Liver (tissue), 9 donors: Measurements from ENCODE around the gene NAT8L. TPM values are rescaled to one million over a fixed set of nuclear protein-coding genes. Genes with fewer than 3 reads are reported as not detected.
A peak's percentile ranks its signal among the peaks of the same experiment; 100 is the strongest.

ENCODE experiments used
- DNase-seq: peaks from one replicate; pipeline ENCODE4 v3.0.0-alpha.2; 2017; ENCODE audit warnings: low spot score
- H3K27ac ChIP-seq, 2 donors: one replicate each; pipeline ENCODE4 v1.7.0; 2013; ENCODE audit warnings: inconsistent platforms in 2 of 2, low read length in 2 of 2, control low read depth in 1 of 2, low read depth in 1 of 2, mild to moderate bottlenecking in 1 of 2
- H3K27me3 ChIP-seq, 4 donors: one replicate each; pipeline versions ENCODE4 v1.6.1 to v1.7.0; 2013; ENCODE audit warnings: low read length in 3 of 4, inconsistent platforms in 1 of 4, mild to moderate bottlenecking in 1 of 4, moderate library complexity in 1 of 4; ENCODE audit not compliant: control insufficient read depth in 4 of 4, insufficient read depth in 4 of 4
- H3K36me3 ChIP-seq, 4 donors: one replicate each; pipeline versions ENCODE4 v1.6.1 to v1.7.0; 2013; ENCODE audit warnings: low read length in 3 of 4, mild to moderate bottlenecking in 3 of 4, low read depth in 1 of 4, moderate library complexity in 1 of 4; ENCODE audit not compliant: control insufficient read depth in 4 of 4, insufficient read depth in 3 of 4
- H3K4me1 ChIP-seq, 4 donors: one replicate each; pipeline versions ENCODE4 v1.6.1 to v1.7.0; 2013; ENCODE audit warnings: low read length in 3 of 4, mild to moderate bottlenecking in 3 of 4, moderate library complexity in 1 of 4; ENCODE audit not compliant: control insufficient read depth in 4 of 4, insufficient read depth in 4 of 4
- H3K4me3 ChIP-seq, 3 donors: one replicate each; pipeline versions ENCODE4 v1.6.1 to v1.7.0; 2013; ENCODE audit warnings: low read length in 3 of 3, control low read depth in 1 of 3, low read depth in 1 of 3, mild to moderate bottlenecking in 1 of 3
- H3K9ac ChIP-seq, 2 donors: one replicate each; pipeline ENCODE4 v1.7.0; 2013; ENCODE audit warnings: low read length in 2 of 2, mild to moderate bottlenecking in 2 of 2, moderate library complexity in 2 of 2, control low read depth in 1 of 2, low read depth in 1 of 2
- H3K9me3 ChIP-seq, 4 donors: one replicate each; pipeline versions ENCODE4 v1.6.1 to v1.7.0; 2013; ENCODE audit warnings: low read length in 3 of 4; ENCODE audit not compliant: control insufficient read depth in 4 of 4
- EGR1 ChIP-seq, 2 donors: IDR thresholded peaks; 2 replicates each; pipeline ENCODE4 v1.6.1; 2016 to 2018; ENCODE audit warnings: antibody characterized with exemption in 2 of 2, low read depth in 2 of 2
- FOXA1 ChIP-seq: IDR thresholded peaks from 2 replicates; pipeline ENCODE4 v1.6.1; 2016; ENCODE audit warnings: antibody characterized with exemption
- FOXA2 ChIP-seq: IDR thresholded peaks from 2 replicates; pipeline ENCODE4 v1.6.1; 2016; ENCODE audit warnings: antibody characterized with exemption
- GABPA ChIP-seq, 2 donors: IDR thresholded peaks in 1 of 2; conservative IDR thresholded peaks in 1 of 2; 2 replicates each; pipeline ENCODE4 v1.6.1; 2016; ENCODE audit warnings: antibody characterized with exemption in 2 of 2, mild to moderate bottlenecking in 1 of 2, moderate library complexity in 1 of 2
- HNF4A ChIP-seq, 2 donors: conservative IDR thresholded peaks; 2 replicates each; pipeline ENCODE4 v1.6.1; 2016; ENCODE audit warnings: antibody characterized with exemption in 2 of 2, mild to moderate bottlenecking in 2 of 2
- HNF4G ChIP-seq: IDR thresholded peaks from 2 replicates; pipeline ENCODE4 v1.6.1; 2016; ENCODE audit warnings: antibody characterized with exemption
- JUND ChIP-seq, 2 donors: IDR thresholded peaks; 2 replicates each; pipeline ENCODE4 v1.6.1; 2016; ENCODE audit warnings: antibody characterized with exemption in 2 of 2
- NR2F2 ChIP-seq: IDR thresholded peaks from 2 replicates; pipeline ENCODE4 v1.6.1; 2016; ENCODE audit warnings: antibody characterized with exemption
- RAD21 ChIP-seq, 2 donors: IDR thresholded peaks; 2 replicates each; pipeline ENCODE4 v1.6.1; 2016; ENCODE audit warnings: antibody characterized with exemption in 2 of 2, mild to moderate bottlenecking in 2 of 2
- RXRA ChIP-seq, 2 donors: IDR thresholded peaks; 2 replicates each; pipeline ENCODE4 v1.6.1; 2017 to 2018; ENCODE audit warnings: antibody characterized with exemption in 2 of 2, mild to moderate bottlenecking in 1 of 2
- SP1 ChIP-seq: IDR thresholded peaks from 2 replicates; pipeline ENCODE4 v1.6.1; 2018; ENCODE audit warnings: antibody characterized with exemption, mild to moderate bottlenecking
- TAF1 ChIP-seq: conservative IDR thresholded peaks from 2 replicates; pipeline ENCODE4 v1.6.1; 2016; ENCODE audit warnings: antibody characterized with exemption, mild to moderate bottlenecking
- YY1 ChIP-seq: IDR thresholded peaks from 2 replicates; pipeline ENCODE4 v1.6.1; 2016; ENCODE audit warnings: antibody characterized with exemption, mild to moderate bottlenecking
- WGBS: extraction: QIAGEN DNeasy Blood & Tissue Kit; methylation state at CpG from one replicate; pipeline ENCODE4 v1.1.7; 2013; 5-methylcytosine and 5-hydroxymethylcytosine counted together
- polyA plus RNA-seq, 2 donors: library from polyadenylated mRNA; stranded (reverse) in 1 of 2; unstranded in 1 of 2; fragments of 200-250 nt in 1 of 2; fragments of >200 nt in 1 of 2; fragmentation: Nextera tagmentation in 1 of 2; extraction: Ambion mirVana in 1 of 2; gene quantifications; one replicate each; pipeline versions ENCODE4 v1.2.1 to v1.2.3, GENCODE V29; 2013 to 2015
- total RNA-seq, 2 donors: library from RNA; depleted of rRNA; stranded (reverse); fragments of >200 nt; gene quantifications; one replicate each; pipeline ENCODE4 v1.2.3, GENCODE V29; 2014
- TF ChIP-seq, protein P1 (sequence below): IDR thresholded peaks from 2 replicates; pipeline ENCODE4 v1.6.1; 2016; ENCODE audit warnings: antibody characterized with exemption
- TF ChIP-seq, protein P2 (sequence below): IDR thresholded peaks from 2 replicates; pipeline ENCODE4 v1.6.1; 2016; ENCODE audit warnings: antibody characterized with exemption
- TF ChIP-seq, protein P3 (sequence below): IDR thresholded peaks from 2 replicates; pipeline ENCODE4 v1.6.1; 2016; ENCODE audit warnings: antibody characterized with exemption
- TF ChIP-seq, protein P4 (sequence below): fragments of 150-350 bp; IDR thresholded peaks from 2 replicates; pipeline ENCODE4 v1.5.1; 2017; ENCODE audit warnings: improper control_type of control experiment, low read depth, low read length; ENCODE audit not compliant: missing input control
- donor health status: healthy.
- donor health status: healthy.
- donor health status: healthy.
- donor health status: healthy.
- donor health status: healthy.

NAT8L gene
- total and polyA plus RNA-seq, 4 donors, result 0.07 to 0.09 (median 0.08) TPM; not detected in 1

DNA sequence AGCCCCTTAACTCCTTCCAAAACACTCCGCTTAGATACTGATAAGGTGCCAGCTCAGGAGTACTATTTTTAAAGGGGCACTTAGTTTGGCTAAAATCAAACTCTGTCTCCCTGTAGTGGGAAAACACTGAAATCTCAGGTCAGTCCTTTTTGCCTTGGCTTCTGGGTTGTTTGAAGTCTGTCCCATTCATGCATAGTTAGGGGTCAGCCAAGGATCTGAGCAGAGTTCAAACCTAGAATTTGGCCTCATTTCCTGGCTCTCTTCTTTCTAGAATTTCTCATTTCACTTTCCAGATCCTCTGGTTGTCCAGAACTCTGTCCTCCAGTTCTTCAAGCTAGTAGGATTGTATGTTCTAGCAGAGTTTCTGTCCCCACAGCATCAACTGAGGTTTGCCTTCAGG lies 31.5 kb downstream of the NAT8L start (continued):
- TF ChIP-seq, protein P1, sequence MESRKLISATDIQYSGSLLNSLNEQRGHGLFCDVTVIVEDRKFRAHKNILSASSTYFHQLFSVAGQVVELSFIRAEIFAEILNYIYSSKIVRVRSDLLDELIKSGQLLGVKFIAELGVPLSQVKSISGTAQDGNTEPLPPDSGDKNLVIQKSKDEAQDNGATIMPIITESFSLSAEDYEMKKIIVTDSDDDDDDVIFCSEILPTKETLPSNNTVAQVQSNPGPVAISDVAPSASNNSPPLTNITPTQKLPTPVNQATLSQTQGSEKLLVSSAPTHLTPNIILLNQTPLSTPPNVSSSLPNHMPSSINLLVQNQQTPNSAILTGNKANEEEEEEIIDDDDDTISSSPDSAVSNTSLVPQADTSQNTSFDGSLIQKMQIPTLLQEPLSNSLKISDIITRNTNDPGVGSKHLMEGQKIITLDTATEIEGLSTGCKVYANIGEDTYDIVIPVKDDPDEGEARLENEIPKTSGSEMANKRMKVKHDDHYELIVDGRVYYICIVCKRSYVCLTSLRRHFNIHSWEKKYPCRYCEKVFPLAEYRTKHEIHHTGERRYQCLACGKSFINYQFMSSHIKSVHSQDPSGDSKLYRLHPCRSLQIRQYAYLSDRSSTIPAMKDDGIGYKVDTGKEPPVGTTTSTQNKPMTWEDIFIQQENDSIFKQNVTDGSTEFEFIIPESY, result no peak
- TF ChIP-seq HNF4G, result no peak

DNA sequence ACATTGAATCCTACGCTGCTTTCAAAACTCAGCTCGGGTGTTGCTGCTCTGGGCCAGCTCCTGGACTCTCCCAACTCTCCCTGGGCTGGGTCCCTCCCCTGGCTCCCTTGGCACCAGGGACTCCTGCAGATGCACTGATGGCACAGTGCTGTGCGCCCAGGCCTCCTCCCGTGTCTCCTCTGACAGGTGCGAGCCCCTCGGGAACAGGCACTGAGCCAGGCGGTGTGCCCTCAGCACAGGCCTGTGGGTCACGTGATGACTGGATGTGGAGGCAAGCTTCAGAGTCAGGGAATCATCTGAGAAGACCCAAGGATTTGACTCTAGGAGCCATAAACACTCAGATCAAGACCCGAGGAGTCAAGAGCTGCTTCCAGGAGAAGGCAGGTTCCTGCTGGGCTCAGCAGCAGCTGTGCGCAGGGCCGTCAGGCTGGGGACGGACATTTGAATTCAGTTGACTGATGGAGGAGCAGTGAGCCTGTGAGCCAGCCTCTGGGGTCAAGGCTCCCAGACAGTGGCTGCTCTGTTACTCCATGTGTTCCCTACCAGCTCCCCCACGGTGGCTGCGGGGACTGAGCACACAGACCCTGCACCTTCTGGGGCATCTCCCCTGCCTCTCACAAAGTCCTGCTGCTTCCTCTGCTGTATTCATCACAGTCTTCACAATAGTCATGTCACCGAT lies 33.0 kb downstream of the NAT8L start:
- peak; percentile 21 for DNase-seq
- Histone ChIP-seq H3K9me3 (no peaks in the 10 kb centered on the region), H3K9ac (no peak overlapping the region), H3K4me3 (no peak overlapping the region), H3K4me1 (peaks cover 2 to 29% (median 22%) of the 10 kb centered on the region in 4 donors), H3K36me3 (no peaks in the 10 kb centered on the region), H3K27ac (no peak overlapping the region), H3K27me3 (peaks cover 0 to 2% (median 0%) of the 10 kb centered on the region in 4 donors)
- WGBS, result 92% methylated on average over 15 of the region's 15 CpGs
- TF ChIP-seq HNF4G (no peak), SP1 (no peak), NR2F2 (no peak), EGR1 (IDR thresholded peaks at IDR 0.05; ENCODE audit: low read depth in 2 of 2) (no peak), YY1 (no peak), HNF4A (conservative IDR thresholded peaks at IDR 0.05) (no peak), TAF1 (no peak)
- TF ChIP-seq, protein P2, sequence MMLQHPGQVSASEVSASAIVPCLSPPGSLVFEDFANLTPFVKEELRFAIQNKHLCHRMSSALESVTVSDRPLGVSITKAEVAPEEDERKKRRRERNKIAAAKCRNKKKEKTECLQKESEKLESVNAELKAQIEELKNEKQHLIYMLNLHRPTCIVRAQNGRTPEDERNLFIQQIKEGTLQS, result no peak
- TF ChIP-seq, protein P1, result no peak

DNA sequence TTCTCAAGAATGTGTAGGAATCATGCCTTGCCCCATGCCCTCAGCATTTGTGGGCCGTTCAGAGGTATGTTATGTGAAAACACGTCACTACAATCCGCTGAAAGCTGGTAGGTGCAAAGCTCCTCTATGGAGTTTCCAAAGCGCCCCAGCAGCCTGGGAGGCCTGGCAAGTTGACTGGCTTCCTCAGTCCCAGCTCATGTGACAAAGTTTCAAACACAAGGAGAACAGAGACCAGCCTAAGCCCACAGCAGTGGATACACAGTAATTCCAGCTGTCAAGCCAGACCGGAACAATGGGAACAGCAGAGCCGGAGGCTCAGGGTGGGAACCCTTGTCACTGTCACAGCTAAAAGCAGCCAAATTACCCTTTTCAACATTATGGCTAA lies 33.5 kb downstream of the NAT8L start:
- H3K9ac ChIP-seq, result no peak overlapping the region
- peaks cover 0 to 2% (median 0%) of the 10 kb centered on the region in 4 donors for H3K27me3 ChIP-seq
- DNase-seq, result no peak
- H3K9me3 ChIP-seq, result no peaks in the 10 kb centered on the region
- no peak overlapping the region for H3K27ac ChIP-seq
- no peaks in the 10 kb centered on the region for H3K36me3 ChIP-seq
- TF ChIP-seq RAD21 (IDR thresholded peaks at IDR 0.05) (no peak), EGR1 (IDR thresholded peaks at IDR 0.05; ENCODE audit: low read depth in 2 of 2) (no peak), JUND (IDR thresholded peaks at IDR 0.05) (no peak), GABPA (IDR thresholded peaks at IDR 0.05 in 1 of 2, conservative IDR thresholded peaks at IDR 0.05 in 1 of 2) (no peak), FOXA1 (no peak), RXRA (IDR thresholded peaks at IDR 0.05) (no peak), HNF4A (conservative IDR thresholded peaks at IDR 0.05) (no peak), FOXA2 (no peak), HNF4G (no peak), TAF1 (no peak), YY1 (no peak)
- TF ChIP-seq, protein P1, result no peak
- TF ChIP-seq, protein P3, sequence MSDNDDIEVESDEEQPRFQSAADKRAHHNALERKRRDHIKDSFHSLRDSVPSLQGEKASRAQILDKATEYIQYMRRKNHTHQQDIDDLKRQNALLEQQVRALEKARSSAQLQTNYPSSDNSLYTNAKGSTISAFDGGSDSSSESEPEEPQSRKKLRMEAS, result no peak
- TF ChIP-seq, protein P4, sequence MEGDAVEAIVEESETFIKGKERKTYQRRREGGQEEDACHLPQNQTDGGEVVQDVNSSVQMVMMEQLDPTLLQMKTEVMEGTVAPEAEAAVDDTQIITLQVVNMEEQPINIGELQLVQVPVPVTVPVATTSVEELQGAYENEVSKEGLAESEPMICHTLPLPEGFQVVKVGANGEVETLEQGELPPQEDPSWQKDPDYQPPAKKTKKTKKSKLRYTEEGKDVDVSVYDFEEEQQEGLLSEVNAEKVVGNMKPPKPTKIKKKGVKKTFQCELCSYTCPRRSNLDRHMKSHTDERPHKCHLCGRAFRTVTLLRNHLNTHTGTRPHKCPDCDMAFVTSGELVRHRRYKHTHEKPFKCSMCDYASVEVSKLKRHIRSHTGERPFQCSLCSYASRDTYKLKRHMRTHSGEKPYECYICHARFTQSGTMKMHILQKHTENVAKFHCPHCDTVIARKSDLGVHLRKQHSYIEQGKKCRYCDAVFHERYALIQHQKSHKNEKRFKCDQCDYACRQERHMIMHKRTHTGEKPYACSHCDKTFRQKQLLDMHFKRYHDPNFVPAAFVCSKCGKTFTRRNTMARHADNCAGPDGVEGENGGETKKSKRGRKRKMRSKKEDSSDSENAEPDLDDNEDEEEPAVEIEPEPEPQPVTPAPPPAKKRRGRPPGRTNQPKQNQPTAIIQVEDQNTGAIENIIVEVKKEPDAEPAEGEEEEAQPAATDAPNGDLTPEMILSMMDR, result no peak
- TF ChIP-seq, protein P2, result no peak
- no peak overlapping the region for H3K4me3 ChIP-seq
- H3K4me1 ChIP-seq, result peaks cover 2 to 29% (median 22%) of the 10 kb centered on the region in 4 donors
- 93% methylated on average over 6 of the region's 6 CpGs for WGBS
